ENCODE data around the gene CCDC74B.
"Not testable (repeated sequence)": the region's sequence is repeated elsewhere in the genome, so short reads cannot be mapped to it uniquely, and the experiment has no call there.

- TF ChIP-seq CTCF, POLR2AphosphoS5, POLR2A (IDR thresholded peaks at IDR 0.05): not testable (repeated sequence)
These were observed 38.1 kb upstream of the CCDC74B start for GRCh38 chr2:130182826-130183511.
